Measurements from ENCODE around the gene PLEKHM2.

DNA sequence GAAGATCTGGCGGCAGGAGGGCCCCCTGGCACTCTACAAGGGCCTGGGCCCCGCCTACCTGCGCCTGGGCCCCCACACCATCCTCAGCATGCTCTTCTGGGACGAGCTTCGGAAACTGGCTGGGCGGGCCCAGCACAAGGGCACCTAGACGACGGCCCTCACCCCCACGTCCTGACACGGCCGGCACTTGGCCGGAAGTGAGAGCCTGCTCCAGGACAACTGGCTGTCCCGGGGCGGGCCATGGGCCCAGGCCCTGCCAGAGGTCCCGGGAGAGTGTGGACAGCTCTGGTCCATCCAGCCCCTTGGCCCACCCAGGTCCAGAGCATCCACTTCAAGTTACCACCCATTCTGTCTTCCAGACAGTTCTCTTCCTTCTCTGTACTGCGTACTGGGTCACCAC is 55.1 kb downstream of the PLEKHM2 start:
- TF ChIP-seq SOX15 (CRISPR knock-in tag; IDR thresholded peaks at IDR 0.05) (no peak), ZNF423 (CRISPR knock-in tag; IDR thresholded peaks at IDR 0.05) (no peak)
- TF ChIP-seq, protein P1, sequence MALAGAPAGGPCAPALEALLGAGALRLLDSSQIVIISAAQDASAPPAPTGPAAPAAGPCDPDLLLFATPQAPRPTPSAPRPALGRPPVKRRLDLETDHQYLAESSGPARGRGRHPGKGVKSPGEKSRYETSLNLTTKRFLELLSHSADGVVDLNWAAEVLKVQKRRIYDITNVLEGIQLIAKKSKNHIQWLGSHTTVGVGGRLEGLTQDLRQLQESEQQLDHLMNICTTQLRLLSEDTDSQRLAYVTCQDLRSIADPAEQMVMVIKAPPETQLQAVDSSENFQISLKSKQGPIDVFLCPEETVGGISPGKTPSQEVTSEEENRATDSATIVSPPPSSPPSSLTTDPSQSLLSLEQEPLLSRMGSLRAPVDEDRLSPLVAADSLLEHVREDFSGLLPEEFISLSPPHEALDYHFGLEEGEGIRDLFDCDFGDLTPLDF (CRISPR knock-in tag; IDR thresholded peaks at IDR 0.05): no peak
- TF ChIP-seq, protein P2, sequence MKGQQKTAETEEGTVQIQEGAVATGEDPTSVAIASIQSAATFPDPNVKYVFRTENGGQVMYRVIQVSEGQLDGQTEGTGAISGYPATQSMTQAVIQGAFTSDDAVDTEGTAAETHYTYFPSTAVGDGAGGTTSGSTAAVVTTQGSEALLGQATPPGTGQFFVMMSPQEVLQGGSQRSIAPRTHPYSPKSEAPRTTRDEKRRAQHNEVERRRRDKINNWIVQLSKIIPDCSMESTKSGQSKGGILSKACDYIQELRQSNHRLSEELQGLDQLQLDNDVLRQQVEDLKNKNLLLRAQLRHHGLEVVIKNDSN (CRISPR knock-in tag; IDR thresholded peaks at IDR 0.05): no peak

Measured in WTC11 (cell line).